Hypothalamus (tissue), 51 donors: ENCODE results near the gene RARB.
A peak's percentile ranks its signal among the peaks of the same experiment; 100 is the strongest.

Source experiments
- DNase-seq, 51 donors: peaks; one replicate each; lab custom pipeline; 2025; lab: John Stamatoyannopoulos, UW

RARB gene

GRCh38 chr3:25497096-25497495, 69.0 kb downstream of the RARB start:
- no peak for DNase-seq

GRCh38 chr3:25500706-25501210, 72.7 kb downstream of the RARB start:
- no peak for DNase-seq

DNA sequence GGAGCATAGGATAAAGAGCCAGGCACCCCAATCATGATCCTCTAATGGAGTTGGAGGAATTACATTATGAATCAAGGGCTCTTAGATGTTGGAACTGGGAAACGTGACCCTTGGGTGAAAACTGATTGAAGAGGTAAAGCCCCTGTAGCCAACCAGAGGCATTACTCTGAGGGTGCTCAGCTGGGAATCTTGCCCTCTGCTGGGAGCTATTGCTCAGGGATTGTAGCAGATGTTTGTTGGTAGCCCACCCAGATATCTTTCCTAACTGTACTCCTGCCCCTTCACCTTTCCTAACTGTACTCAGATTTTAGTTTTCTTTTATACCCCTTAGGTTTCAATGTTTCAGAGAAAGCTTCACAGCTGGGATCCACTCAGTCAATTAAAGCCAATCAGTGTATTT, 74.2 kb downstream of the RARB start:
- DNase-seq = no peak

DNA sequence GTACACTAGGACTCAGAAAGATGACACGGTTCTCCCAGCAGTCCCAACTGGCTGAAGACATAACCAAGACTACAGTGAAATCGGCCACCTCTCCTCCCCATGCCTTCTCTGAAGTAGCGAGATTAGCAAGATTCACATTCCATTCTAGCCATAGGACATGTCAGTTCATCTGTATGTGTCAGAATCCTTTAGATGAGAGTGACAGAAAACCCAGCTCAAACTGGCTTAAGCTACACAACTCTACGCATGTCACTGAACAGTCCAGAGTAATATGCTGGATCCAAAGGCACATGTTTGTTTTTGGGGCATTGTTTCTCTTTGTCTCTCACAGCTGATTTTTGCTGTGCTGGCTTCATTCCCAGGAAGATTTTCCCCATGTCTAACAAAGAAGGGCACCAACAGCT, 75.8 kb downstream of the RARB start:
- DNase-seq = no peak

GRCh38 chr3:25505581-25505980, 77.5 kb downstream of the RARB start:
- DNase-seq = no peak

DNA sequence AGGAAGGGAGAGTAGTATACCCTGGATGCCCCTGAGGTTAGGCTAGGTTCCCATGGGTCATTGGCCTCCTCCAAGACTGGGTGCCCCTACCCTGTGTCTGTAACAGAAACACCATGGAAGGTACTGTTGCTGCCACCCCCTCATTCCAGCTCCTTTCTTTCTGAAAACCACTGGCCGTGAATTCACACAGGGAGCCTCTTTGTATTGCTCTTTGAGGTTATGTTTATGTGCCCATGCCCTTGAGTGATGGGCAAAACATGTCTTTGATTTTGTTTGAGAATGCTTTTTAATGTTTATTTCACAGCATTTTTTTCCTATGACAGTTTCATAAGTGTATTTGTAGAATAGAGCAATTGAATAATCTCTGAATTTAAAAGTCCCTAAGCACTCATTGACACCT, 79.7 kb downstream of the RARB start:
- no peak for DNase-seq

DNA sequence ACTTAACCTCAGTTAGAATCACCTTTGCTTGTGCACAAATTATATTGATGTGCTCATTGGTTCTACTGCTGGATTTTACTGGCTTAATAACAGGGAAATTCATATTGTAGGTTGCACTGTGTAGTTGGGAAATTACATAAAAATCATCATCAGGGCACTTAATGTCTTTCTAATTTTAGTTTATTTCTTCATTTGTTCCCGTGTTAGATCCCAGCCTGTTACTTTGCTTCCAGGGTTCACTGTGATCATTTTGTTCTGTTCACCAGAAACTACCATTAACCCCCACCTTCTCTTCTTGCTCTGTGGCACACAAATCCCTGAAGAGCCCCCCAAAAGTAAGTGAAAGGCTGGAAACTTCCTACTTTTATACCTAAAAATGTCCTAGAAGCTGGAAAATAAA, 80.4 kb downstream of the RARB start:
- no peak for DNase-seq

DNA sequence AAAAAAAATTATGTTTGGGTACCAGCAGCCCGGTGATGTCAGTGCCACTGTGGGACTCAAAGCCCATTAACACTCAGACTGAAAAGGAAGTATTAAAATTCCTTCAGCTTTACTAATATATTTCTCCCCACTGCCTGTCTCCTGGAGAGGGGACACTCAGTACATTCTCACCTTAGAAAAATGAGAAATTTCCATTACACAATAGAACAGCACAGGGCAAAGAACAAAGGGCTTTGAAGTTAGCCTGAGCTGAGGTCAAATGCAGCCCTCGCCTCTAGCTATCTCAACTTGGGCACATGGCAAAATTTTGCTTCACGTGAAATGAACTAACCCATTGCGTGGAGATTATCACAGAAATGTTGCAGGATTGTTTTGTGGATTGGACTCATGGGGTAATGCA, 80.8 kb downstream of the RARB start:
- DNase-seq = no peak

- DNase-seq = no peak
Observed at GRCh38 chr3:25510797-25511196, 82.7 kb downstream of the RARB start.

DNA sequence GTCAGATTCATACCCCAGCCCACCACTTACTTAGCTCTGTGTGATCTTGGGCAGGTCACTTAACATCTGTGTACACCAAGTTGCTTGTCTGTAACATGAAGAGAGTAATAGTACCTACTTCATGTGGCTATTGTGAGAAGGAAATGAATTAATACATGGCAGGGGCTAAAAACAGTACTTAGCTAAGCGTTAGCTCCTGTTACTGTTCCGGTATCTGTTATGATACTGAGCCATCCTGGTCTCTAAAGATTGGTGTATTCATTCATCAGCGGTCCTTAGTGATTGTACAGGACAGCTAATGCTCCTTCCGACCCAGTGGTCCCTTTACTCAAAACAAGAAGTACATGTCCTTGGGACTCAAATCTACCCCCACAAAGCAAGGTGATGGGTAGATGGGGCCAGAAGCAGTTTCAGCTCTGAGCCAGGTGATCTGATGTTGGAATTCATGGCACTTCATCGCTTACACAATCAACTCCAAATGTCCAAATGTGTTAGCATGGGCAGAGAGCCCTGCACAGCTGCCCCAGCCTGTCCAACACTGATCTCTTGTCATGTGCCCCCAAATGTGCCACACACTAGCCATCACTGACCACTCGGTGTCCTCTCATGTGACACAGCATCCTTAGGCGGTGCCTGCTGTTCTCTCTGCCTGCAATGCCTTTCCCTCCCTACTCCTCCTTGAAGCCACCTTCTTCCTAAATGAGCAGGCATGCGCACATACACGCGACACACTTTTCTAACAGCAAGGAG, 84.1 kb downstream of the RARB start:
- DNase-seq = no peak

DNA sequence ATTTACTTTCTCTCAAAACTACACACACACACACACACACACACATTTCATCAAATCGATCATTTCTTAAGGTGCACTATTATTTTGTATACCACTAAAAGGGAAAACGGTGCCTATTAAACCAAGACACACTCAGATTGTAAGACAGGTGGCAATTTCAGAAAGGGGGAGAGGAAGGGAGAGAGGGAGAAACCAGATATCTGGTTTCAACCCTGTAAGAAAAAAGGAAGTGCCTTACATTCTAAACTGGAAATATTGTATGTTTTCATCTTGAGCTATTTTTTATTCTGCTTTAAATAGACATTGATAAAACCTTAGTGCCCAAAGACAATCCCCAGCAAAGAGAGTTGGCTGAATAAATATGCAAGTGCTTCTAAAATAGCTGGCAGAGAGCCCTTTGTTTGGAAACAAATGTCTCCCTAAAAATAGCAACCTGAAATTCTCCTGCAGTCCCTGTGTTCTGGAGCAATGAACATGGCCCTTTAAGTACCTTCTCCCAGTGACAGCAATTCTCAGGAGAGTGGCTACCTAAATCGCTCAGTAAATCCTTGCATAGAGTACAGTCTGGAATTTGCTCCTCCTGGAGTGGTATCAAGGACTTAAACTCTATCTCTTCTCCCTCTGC, 85.7 kb downstream of the RARB start:
- peak in 1 of 51 donors; percentile 4 for DNase-seq

- DNase-seq = no peak
Observed at GRCh38 chr3:25515171-25515570, 87.1 kb downstream of the RARB start.

DNA sequence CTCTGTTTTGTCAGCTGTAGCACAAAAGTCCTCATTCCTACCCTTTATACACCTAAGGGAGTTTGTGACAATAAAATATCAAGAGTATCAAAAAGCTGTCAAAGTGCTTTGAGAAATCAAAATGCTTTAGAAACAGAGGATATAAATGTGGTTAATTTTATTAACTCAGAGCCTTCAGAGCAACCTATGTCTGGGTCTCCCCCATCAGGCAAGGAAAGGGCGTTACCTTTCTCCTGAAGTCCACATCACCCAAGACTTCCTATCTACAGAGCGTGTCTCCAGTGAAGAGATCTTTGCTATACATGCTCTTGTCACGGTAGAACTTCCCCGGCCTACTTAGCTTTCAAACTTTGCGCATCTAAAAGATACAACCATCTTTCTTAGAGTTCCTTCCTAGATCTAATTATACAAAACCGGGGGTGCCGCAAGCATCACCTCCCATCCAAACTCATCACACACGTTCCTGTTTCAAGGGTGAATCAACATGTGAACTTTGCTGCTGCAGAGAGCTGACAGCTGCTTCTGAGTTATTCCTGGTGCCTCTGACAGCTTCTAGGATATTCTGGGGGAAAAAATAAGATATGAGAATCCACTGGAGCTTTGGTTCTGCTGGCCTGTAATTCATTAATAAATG, 93.0 kb downstream of the RARB start:
- DNase-seq = peak in 2 of 51 donors; percentile 6 to 34

GRCh38 chr3:25527336-25527735, 99.3 kb downstream of the RARB start:
- DNase-seq = no peak

- DNase-seq = peak in 20 of 51 donors; percentile 1 to 59 (median 12)
Observed at GRCh38 chr3:25527801-25528200, 99.7 kb downstream of the RARB start.

DNA sequence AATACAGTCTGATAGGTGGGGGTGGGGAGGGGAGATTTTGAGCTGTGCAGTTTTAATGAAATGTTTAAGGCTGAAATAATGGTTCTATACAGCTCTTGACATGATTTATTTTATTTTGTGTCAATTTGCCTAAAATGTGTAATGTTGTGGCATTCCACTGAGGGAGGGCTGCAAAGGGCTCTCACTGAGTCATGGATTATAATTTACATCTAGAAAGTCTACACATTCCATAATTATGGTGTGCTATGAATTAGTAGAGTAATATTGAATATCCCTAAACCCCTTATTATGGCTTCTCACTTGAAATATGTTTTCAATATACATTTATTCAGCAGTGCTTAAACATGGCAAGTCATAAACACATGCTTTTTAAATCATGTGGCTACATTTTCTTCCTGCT, 103.9 kb downstream of the RARB start:
- DNase-seq = no peak

- DNase-seq = no peak
Observed at GRCh38 chr3:25532431-25533162, 104.5 kb downstream of the RARB start.

DNA sequence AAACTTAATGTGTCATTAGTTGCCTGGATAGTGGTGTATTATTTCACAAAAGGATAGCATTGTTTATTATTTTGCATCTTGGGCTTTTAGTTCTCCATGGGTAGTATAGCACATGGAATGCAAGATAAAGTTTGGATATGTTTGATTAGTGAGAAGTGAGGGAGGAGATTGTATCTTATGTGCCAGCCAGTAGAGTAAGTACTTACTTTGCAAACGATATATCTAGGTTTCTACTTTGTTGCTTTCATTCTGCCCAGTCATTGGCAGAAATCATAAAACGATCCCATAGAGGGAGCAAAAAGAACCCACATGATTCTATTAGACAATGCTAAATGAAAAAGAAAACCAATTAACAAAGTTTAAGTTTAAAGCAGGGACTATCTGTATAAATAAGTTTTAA, 105.3 kb downstream of the RARB start:
- no peak for DNase-seq

DNA sequence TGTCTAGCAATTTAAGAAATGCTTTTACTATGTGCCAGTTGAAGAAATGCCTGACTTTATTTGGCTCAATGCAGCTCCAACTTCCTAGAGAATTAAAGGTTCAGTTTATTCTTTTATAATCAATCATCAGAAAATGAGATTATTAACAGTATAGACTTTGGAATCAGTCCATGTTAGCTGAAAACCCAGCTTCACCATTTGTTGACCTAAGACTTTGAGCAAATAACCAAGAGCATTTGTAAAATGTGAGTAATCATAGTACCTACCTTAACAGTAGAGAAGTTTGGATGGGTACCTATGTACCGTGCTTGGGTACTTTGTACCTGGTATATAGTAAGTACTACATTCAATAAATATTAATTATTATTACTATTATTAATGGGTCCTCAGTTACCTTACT, 105.9 kb downstream of the RARB start:
- no peak for DNase-seq

GRCh38 chr3:25536521-25537391, 108.7 kb downstream of the RARB start:
- no peak for DNase-seq
